ENCODE measurements around the gene PCED1B. TPM values are rescaled to one million over a fixed set of nuclear protein-coding genes. Genes with fewer than 3 reads are reported as not detected.
"Not testable (repeated sequence)": the region's sequence is repeated elsewhere in the genome, so short reads cannot be mapped to it uniquely, and the experiment has no call there.

PCED1B gene
- total RNA-seq, 1 donor from 2014 or later: 0.55 TPM

GRCh38 chr12:47200446-47200845 lies 121.0 kb downstream of the PCED1B start:
- H3K36me3 ChIP-seq: no peaks in the 10 kb centered on the region
- no peaks in the 10 kb centered on the region for H3K9me3 ChIP-seq (replicated peaks)
- intact Hi-C loops (cut with micrococcal nuclease): no loop called here
- TF ChIP-seq, protein P1, sequence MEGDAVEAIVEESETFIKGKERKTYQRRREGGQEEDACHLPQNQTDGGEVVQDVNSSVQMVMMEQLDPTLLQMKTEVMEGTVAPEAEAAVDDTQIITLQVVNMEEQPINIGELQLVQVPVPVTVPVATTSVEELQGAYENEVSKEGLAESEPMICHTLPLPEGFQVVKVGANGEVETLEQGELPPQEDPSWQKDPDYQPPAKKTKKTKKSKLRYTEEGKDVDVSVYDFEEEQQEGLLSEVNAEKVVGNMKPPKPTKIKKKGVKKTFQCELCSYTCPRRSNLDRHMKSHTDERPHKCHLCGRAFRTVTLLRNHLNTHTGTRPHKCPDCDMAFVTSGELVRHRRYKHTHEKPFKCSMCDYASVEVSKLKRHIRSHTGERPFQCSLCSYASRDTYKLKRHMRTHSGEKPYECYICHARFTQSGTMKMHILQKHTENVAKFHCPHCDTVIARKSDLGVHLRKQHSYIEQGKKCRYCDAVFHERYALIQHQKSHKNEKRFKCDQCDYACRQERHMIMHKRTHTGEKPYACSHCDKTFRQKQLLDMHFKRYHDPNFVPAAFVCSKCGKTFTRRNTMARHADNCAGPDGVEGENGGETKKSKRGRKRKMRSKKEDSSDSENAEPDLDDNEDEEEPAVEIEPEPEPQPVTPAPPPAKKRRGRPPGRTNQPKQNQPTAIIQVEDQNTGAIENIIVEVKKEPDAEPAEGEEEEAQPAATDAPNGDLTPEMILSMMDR (IDR thresholded peaks at IDR 0.05; ENCODE audit: borderline replicate concordance): no peak
- no peaks in the 10 kb centered on the region for H3K27me3 ChIP-seq (ENCODE audit: low read depth)
- no peaks in the 10 kb centered on the region for H3K4me1 ChIP-seq
- no peak for DNase-seq
- H3K27ac ChIP-seq (replicated peaks): no peak overlapping the region
- no peak overlapping the region for H3K4me3 ChIP-seq

- H3K9me3 ChIP-seq (replicated peaks); H3K36me3 ChIP-seq; H3K4me3 ChIP-seq; H3K4me1 ChIP-seq; H3K27ac ChIP-seq (replicated peaks); DNase-seq; H3K27me3 ChIP-seq (ENCODE audit: low read depth); intact Hi-C loops (cut with micrococcal nuclease): not testable (repeated sequence)
Measured at GRCh38 chr12:47201190-47201589, 121.8 kb downstream of the PCED1B start.

DNA sequence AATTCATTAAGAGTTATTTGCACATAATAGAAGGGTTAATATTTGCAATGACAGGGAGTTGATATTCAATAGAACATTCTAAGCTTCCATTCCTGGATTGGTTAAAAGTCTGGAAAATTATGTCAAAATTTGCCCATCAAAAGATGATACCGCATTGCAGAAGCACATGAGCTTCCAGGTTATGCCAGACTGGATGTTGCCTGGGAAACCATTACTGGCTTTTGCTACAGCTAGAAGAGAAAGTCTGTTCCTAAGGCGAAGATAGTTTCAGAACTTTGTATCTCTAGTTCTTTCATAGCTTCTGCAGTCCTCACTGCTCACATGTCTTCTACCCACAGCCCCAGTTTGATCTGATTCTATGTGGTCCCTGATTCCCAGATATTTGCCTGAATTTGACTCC lies 122.8 kb downstream of the PCED1B start:
- Histone ChIP-seq H3K27me3 (ENCODE audit: low read depth) (no peaks in the 10 kb centered on the region), H3K36me3 (no peaks in the 10 kb centered on the region), H3K4me1 (no peaks in the 10 kb centered on the region), H3K9me3 (replicated peaks) (no peaks in the 10 kb centered on the region), H3K4me3 (no peak overlapping the region), H3K27ac (replicated peaks) (no peak overlapping the region)
- DNase-seq: no peak
- TF ChIP-seq, protein P1 (IDR thresholded peaks at IDR 0.05; ENCODE audit: borderline replicate concordance): no peak
- intact Hi-C loops (cut with micrococcal nuclease): no loop called here

GRCh38 chr12:47205532-47206449 lies 126.4 kb downstream of the PCED1B start:
- no peak for DNase-seq
- TF ChIP-seq, protein P1 (IDR thresholded peaks at IDR 0.05; ENCODE audit: borderline replicate concordance): no peak
- Histone ChIP-seq H3K4me1 (no peaks in the 10 kb centered on the region), H3K27ac (replicated peaks) (no peak overlapping the region), H3K27me3 (ENCODE audit: low read depth) (no peaks in the 10 kb centered on the region), H3K36me3 (no peaks in the 10 kb centered on the region), H3K9me3 (replicated peaks) (no peaks in the 10 kb centered on the region), H3K4me3 (no peak overlapping the region)
- intact Hi-C loops (cut with micrococcal nuclease): no loop called here

GRCh38 chr12:47206450-47207339 lies 127.3 kb downstream of the PCED1B start:
- Histone ChIP-seq H3K4me3 (no peak overlapping the region), H3K4me1 (no peaks in the 10 kb centered on the region), H3K27me3 (ENCODE audit: low read depth) (no peaks in the 10 kb centered on the region), H3K36me3 (no peaks in the 10 kb centered on the region), H3K9me3 (replicated peaks) (no peaks in the 10 kb centered on the region), H3K27ac (replicated peaks) (no peak overlapping the region)
- TF ChIP-seq, protein P1 (IDR thresholded peaks at IDR 0.05; ENCODE audit: borderline replicate concordance): no peak
- intact Hi-C loops (cut with micrococcal nuclease): no loop called here
- no peak for DNase-seq

All from left ventricle myocardium inferior (tissue), 1 donor.